Left ventricle myocardium superior (tissue), 1 donor: ENCODE results near the gene STIP1. TPM values are rescaled to one million over a fixed set of nuclear protein-coding genes. Genes with fewer than 3 reads are reported as not detected.
A peak's percentile ranks its signal among the peaks of the same experiment; 100 is the strongest.

Source experiments
- ATAC-seq: fragments of 200-7000 bp; cut with Tn5 transposase; one replicate; pipeline ENCODE4 v1.9.1; 2020; ENCODE audit warnings: mild to moderate bottlenecking, moderate library complexity
- DNase-seq: peaks from one replicate; pipeline ENCODE4 v3.0.0-alpha.2; 2020
- intact Hi-C: fragments of 100-400 bp; cut with micrococcal nuclease; formaldehyde crosslinking; loops from one replicate; pipeline ENCODE4 v1.11.0; 2022
- total RNA-seq: library from RNA; stranded (reverse); fragmentation: NEBNext Ultra II Directional; extraction: Animal tissue kit (Norgen Biotek cat#: 25700); gene quantifications from one replicate; pipeline ENCODE4 v1.2.1, GENCODE V29; 2021
- donor health status: DM: no; HTN: yes; CAD: no; lungs with severe emphysema.

STIP1 gene
- total RNA-seq, 1 donor from 2014 or later = 127 TPM

- intact Hi-C loops = no loop called here
- DNase-seq (no peak), ATAC-seq (no peak)
Measured at GRCh38 chr11:64211181-64211872, 25.4 kb downstream of the STIP1 start.

GRCh38 chr11:64216879-64217278 lies 30.9 kb downstream of the STIP1 start:
- intact Hi-C loops = no loop called here
- no peak for DNase-seq
- ATAC-seq = no peak

- DNase-seq = no peak
- no peak for ATAC-seq
- intact Hi-C loops = no loop called here
Measured at GRCh38 chr11:64218628-64219353, 32.8 kb downstream of the STIP1 start.

GRCh38 chr11:64219354-64219684 lies 33.3 kb downstream of the STIP1 start:
- ATAC-seq = no peak
- DNase-seq = no peak
- intact Hi-C loops = no loop called here

GRCh38 chr11:64219755-64220154 lies 33.8 kb downstream of the STIP1 start:
- intact Hi-C loops = no loop called here
- ATAC-seq = no peak

GRCh38 chr11:64220271-64220670 lies 34.3 kb downstream of the STIP1 start:
- intact Hi-C loops = no loop called here
- DNase-seq (no peak), ATAC-seq (no peak)

More at GRCh38 chr11:64219755-64220154, 33.8 kb downstream of the STIP1 start:
- DNase-seq = no peak

GRCh38 chr11:64220798-64221197 lies 34.8 kb downstream of the STIP1 start:
- intact Hi-C loops = no loop called here
- DNase-seq = no peak
- ATAC-seq = no peak

GRCh38 chr11:64222651-64223000 lies 36.7 kb downstream of the STIP1 start:
- intact Hi-C loops = no loop called here
- DNase-seq (no peak), ATAC-seq (no peak)

- ATAC-seq (no peak), DNase-seq (peak; percentile 41)
- intact Hi-C loops = no loop called here
Measured at GRCh38 chr11:64223001-64223651, 37.2 kb downstream of the STIP1 start.

- intact Hi-C loops = no loop called here
- DNase-seq (no peak), ATAC-seq (no peak)
Measured at GRCh38 chr11:64224151-64224890, 38.4 kb downstream of the STIP1 start.

GRCh38 chr11:64224891-64225607 lies 39.1 kb downstream of the STIP1 start:
- no peak for ATAC-seq
- intact Hi-C loops = no loop called here
- DNase-seq = no peak

- intact Hi-C loops = no loop called here
- DNase-seq = peak; percentile 95
- peak; percentile 81 for ATAC-seq
Measured at GRCh38 chr11:64225608-64226506, 39.9 kb downstream of the STIP1 start, which contains the start of the genes NUDT22 and TRPT1. NUDT22 (plus strand) TSS chr11:64226274; CDS start chr11:64226653, 379 bp downstream. TRPT1 (minus strand) TSS chr11:64226186; CDS start chr11:64225860, 326 bp downstream.

GRCh38 chr11:64226507-64227051 lies 40.6 kb downstream of the STIP1 start:
- ATAC-seq (peak; percentile 47), DNase-seq (peak; percentile 78)
- intact Hi-C loops = no loop called here

GRCh38 chr11:64227405-64227956 lies 41.5 kb downstream of the STIP1 start:
- no peak for DNase-seq
- intact Hi-C loops = no loop called here
- no peak for ATAC-seq

- no peak for ATAC-seq
- intact Hi-C loops = no loop called here
Measured at GRCh38 chr11:64229090-64229743, 43.2 kb downstream of the STIP1 start.

GRCh38 chr11:64229744-64230170 lies 43.8 kb downstream of the STIP1 start:
- no peak for ATAC-seq
- intact Hi-C loops = no loop called here
- DNase-seq = no peak

More at GRCh38 chr11:64229090-64229743, 43.2 kb downstream of the STIP1 start:
- no peak for DNase-seq
